Body of pancreas (tissue), 4 donors: ENCODE results near the gene GNB2. TPM values are rescaled to one million over a fixed set of nuclear protein-coding genes. Genes with fewer than 3 reads are reported as not detected.
"Not testable (repeated sequence)": the region's sequence is repeated elsewhere in the genome, so short reads cannot be mapped to it uniquely, and the experiment has no call there.

Experiments used
- ATAC-seq: fragments of 150-250 bp; one replicate; pipeline ENCODE4 v1.9.1; 2016
- DNase-seq, 4 donors: peaks; one replicate each; pipeline ENCODE4 v3.0.0-alpha.2; 2019
- H3K27ac ChIP-seq, 4 donors: fragments of 200-600 bp; sonication (generic); 1 replicate in 3 of 4; 2 replicates in 1 of 4; pipeline versions ENCODE4 v1.5.1 to v1.6.1; 2016 to 2019; ENCODE audit warnings: mild to moderate bottlenecking in 1 of 4, mixed read lengths in 1 of 4, moderate library complexity in 1 of 4
- H3K27me3 ChIP-seq, 2 donors: fragments of 200-600 bp; sonication (generic); one replicate each; pipeline ENCODE4 v1.6.0; 2016; ENCODE audit warnings: mild to moderate bottlenecking in 1 of 2
- H3K36me3 ChIP-seq, 2 donors: fragments of 200-600 bp; sonication (generic); replicated peaks in 1 of 2; 2 replicates each; pipeline ENCODE4 v1.5.1; 2016; ENCODE audit warnings: low read depth in 2 of 2; ENCODE audit not compliant: insufficient read depth in 1 of 2
- H3K4me1 ChIP-seq: fragments of 200-600 bp; sonication (generic); one replicate; pipeline ENCODE4 v1.6.0; 2016
- H3K4me3 ChIP-seq, 2 donors: fragments of 200-600 bp; sonication (generic); 1 replicate in 1 of 2; 2 replicates in 1 of 2; pipeline ENCODE4 v1.5.1; 2016 to 2019
- H3K9me3 ChIP-seq, 3 donors: fragments of 200-600 bp; sonication (generic); 1 replicate in 2 of 3; 2 replicates in 1 of 3; pipeline ENCODE4 v1.5.1; 2016
- POLR2A ChIP-seq, 3 donors: fragments of 450-650 bp; IDR thresholded peaks; one replicate each; pipeline ENCODE4 v1.6.1; 2016; ENCODE audit warnings: antibody characterized with exemption in 3 of 3, mild to moderate bottlenecking in 2 of 3
- WGBS, 2 donors: methylation state at CpG; one replicate each; pipeline ENCODE4 v1.1.5; 2017; 5-methylcytosine and 5-hydroxymethylcytosine counted together
- intact Hi-C: fragments of 100-400 bp; cut with DNase I; formaldehyde crosslinking; loops from one replicate; pipeline ENCODE4 v1.15.1; 2023
- total RNA-seq, 2 donors: library from RNA; depleted of rRNA; stranded (reverse); fragments of >200 nt; gene quantifications; one replicate each; pipeline ENCODE4 v1.1.0, GENCODE V29; 2016
- TF ChIP-seq, protein P1 (sequence below), 7 experiments: fragments of 450-650 bp in 4 of 7; fragments of 200-600 bp in 3 of 7; sonication (generic) in 3 of 7; IDR thresholded peaks; one replicate each; pipeline ENCODE4 v1.5.1; 2016 to 2019; ENCODE audit warnings: antibody characterized with exemption in 7 of 7

GNB2 gene
- total RNA-seq, 2 donors from 2014 or later = 106 to 123 TPM

DNA sequence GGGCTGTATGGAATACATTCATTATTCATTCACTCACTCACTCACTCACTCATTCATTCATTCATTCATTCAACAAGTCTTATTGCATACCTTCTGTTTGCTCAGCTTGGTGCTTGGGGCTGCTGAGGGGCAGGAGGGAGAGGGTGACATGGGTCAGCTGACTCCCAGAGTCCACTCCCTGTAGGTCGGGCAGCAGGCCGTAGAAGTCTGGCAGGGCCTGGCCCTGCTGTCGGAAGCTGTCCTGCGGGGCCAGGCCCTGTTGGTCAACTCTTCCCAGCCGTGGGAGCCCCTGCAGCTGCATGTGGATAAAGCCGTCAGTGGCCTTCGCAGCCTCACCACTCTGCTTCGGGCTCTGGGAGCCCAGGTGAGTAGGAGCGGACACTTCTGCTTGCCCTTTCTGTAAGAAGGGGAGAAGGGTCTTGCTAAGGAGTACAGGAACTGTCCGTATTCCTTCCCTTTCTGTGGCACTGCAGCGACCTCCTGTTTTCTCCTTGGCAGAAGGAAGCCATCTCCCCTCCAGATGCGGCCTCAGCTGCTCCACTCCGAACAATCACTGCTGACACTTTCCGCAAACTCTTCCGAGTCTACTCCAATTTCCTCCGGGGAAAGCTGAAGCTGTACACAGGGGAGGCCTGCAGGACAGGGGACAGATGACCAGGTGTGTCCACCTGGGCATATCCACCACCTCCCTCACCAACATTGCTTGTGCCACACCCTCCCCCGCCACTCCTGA, 49.1 kb downstream of the GNB2 start:
- intact Hi-C loops = no loop called here
- H3K4me1 ChIP-seq = peaks cover 58% of the 10 kb centered on the region
- DNase-seq (peak; percentile 89 to 96 (median 93)), ATAC-seq (peak; percentile 84)
- H3K36me3 ChIP-seq = no peaks in the 10 kb centered on the region
- peak overlapping the region; percentile 77 to 92 (median 82) for H3K27ac ChIP-seq
- 38 to 59% methylated on average over 8 to 17 of the region's 17 CpGs for WGBS, 2 donors
- H3K27me3 ChIP-seq = no peaks in the 10 kb centered on the region
- H3K9me3 ChIP-seq = no peaks in the 10 kb centered on the region
- TF ChIP-seq, protein P1, sequence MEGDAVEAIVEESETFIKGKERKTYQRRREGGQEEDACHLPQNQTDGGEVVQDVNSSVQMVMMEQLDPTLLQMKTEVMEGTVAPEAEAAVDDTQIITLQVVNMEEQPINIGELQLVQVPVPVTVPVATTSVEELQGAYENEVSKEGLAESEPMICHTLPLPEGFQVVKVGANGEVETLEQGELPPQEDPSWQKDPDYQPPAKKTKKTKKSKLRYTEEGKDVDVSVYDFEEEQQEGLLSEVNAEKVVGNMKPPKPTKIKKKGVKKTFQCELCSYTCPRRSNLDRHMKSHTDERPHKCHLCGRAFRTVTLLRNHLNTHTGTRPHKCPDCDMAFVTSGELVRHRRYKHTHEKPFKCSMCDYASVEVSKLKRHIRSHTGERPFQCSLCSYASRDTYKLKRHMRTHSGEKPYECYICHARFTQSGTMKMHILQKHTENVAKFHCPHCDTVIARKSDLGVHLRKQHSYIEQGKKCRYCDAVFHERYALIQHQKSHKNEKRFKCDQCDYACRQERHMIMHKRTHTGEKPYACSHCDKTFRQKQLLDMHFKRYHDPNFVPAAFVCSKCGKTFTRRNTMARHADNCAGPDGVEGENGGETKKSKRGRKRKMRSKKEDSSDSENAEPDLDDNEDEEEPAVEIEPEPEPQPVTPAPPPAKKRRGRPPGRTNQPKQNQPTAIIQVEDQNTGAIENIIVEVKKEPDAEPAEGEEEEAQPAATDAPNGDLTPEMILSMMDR (IDR thresholded peaks at IDR 0.05) = no peak
- peak; percentile 84 to 91 (median 89) for TF ChIP-seq POLR2A (IDR thresholded peaks at IDR 0.05)
- no peak overlapping the region for H3K4me3 ChIP-seq

DNA sequence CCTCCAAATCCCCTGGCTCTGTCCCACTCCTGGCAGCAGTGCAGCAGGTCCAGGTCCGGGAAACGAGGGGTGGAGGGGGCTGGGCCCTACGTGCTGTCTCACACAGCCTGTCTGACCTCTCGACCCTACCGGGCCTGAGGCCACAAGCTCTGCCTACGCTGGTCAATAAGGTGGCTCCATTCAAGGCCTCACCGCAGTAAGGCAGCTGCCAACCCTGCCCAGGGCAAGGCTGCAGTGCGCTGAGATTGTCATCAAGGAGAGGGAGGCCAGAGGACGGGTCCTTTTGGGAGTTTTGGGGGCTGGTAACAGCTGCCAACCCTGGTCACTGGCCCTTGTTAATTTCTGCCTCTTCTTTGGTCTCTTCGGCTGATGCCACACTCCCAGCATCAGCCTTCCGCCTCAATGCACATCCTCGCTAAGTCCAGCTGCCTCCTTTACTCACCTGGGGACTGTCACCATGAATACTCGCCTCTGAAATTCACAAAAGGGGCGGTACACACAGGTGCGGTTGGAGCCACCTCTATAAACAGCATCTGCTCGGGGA, 50.3 kb downstream of the GNB2 start:
- intact Hi-C loops = no loop called here

DNA sequence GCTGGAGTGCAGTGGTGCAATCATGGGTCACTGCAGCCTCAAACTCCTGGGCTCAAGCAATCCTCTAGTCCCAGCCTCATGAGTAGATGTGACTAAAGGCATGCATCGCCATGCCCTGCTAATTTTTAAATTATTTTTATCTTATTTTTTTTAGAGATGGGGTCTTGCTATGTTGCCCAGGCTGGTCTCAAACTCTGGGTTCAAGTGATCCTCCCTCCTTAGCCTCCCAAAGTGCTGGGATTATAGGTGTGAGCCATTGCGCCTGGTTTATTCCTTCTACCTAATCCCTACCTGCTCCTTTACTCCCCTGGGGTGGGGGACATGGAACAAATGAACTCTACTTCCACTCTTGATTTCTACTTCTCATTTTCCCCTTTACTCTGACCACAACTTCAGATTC, 50.8 kb downstream of the GNB2 start:
- DNase-seq, intact Hi-C loops: not testable (repeated sequence)
- 89 to 96% methylated on average over 2 of the region's 2 CpGs for whole genome bisulfite sequencing, 2 donors

More for the DNA sequence above, 50.3 kb downstream of the GNB2 start:
- TF ChIP-seq, protein P1 (IDR thresholded peaks at IDR 0.05) = no peak
- TF ChIP-seq POLR2A (IDR thresholded peaks at IDR 0.05) = no peak
- Histone ChIP-seq H3K27ac (peak overlapping the region; percentile 77 to 92 (median 82)), H3K4me3 (no peak overlapping the region), H3K27me3 (no peaks in the 10 kb centered on the region), H3K36me3 (no peaks in the 10 kb centered on the region), H3K4me1 (peaks cover 58% of the 10 kb centered on the region), H3K9me3 (no peaks in the 10 kb centered on the region)
- DNase-seq = peak; percentile 31 to 47 (median 35)
- no peak for ATAC-seq
- WGBS, 2 donors = 46 to 49% methylated on average over 10 to 16 of the region's 16 CpGs

DNA sequence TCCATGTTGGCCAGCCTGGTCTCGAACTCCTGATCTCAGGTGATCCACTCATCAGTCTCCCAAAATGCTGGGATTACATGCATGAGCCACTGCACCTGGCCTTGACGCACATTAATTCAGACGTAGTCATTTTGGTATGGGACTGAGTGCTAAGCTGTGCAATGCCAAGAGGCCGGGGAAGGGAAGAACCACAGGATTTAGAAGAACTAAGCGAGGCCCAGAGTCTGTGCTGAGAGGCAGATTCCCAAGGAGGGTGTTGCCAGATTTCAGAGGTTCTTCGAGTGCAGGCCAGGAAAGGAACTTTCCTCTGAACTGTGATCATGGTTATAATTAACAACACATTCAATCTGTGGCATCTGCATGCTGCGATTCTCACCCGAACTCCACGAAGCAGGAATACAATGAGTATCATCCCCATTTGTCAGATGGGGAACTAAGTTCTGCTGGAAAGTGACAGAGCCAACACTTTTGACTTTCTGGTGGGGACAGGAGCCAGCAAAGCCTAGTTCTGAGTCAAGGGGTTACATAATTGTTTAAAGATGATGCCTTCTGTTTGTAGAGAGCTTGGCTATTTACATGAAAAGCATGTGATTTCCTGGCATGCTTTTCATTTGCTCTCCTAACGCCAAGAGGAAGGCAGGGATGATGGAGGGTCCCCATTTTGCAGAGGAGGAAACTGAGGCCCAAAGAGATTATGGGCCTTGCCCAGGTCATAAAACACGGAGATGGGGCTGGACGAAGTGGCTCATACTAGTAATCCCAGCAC, 53.6 kb downstream of the GNB2 start:
- Histone ChIP-seq H3K4me1 (peaks cover 37% of the 10 kb centered on the region), H3K36me3 (no peaks in the 10 kb centered on the region), H3K4me3 (no peak overlapping the region), H3K9me3 (no peaks in the 10 kb centered on the region), H3K27ac (no peak overlapping the region), H3K27me3 (no peaks in the 10 kb centered on the region)
- TF ChIP-seq, protein P1 (IDR thresholded peaks at IDR 0.05) = no peak
- no peak for TF ChIP-seq POLR2A (IDR thresholded peaks at IDR 0.05)
- intact Hi-C loops = no loop called here
- DNase-seq = no peak
- WGBS, 2 donors = 68 to 70% methylated on average over 12 of the region's 12 CpGs
- ATAC-seq = no peak

More for the DNA sequence above, 50.8 kb downstream of the GNB2 start:
- H3K27me3 ChIP-seq, ATAC-seq, H3K4me3 ChIP-seq, H3K9me3 ChIP-seq, H3K36me3 ChIP-seq: not testable (repeated sequence)
- Histone ChIP-seq H3K4me1 (peaks cover 58% of the 10 kb centered on the region), H3K27ac (peak overlapping the region; percentile 77 to 92 (median 82))

DNA sequence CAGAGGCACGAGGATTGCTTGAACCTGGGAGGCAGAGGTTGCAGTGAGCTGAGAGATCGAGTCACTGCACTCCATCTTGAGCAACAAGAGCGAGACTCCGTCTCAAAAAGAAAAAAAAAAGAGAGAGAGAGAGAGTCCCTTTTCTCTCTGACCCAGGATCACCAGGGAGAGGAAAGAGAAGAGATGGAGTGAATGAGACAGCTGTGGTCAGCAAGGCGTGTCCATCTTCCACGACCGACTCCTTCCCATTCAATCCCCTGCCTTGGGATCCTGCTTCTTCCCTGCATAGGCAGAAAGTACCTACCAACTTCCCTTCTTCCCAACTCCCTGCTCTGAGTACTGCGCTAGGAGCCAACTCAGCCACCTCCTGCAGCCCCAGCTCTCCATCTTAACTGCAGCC, 54.7 kb downstream of the GNB2 start:
- intact Hi-C loops = no loop called here
- Histone ChIP-seq H3K27me3 (no peaks in the 10 kb centered on the region), H3K4me1 (peaks cover 27% of the 10 kb centered on the region), H3K4me3 (no peak overlapping the region), H3K36me3 (no peaks in the 10 kb centered on the region), H3K27ac (no peak overlapping the region), H3K9me3 (no peaks in the 10 kb centered on the region)
- TF ChIP-seq, protein P1 (IDR thresholded peaks at IDR 0.05) = no peak
- TF ChIP-seq POLR2A (IDR thresholded peaks at IDR 0.05) = no peak
- DNase-seq (no peak), ATAC-seq (no peak)
- 81 to 87% methylated on average over 8 of the region's 8 CpGs for WGBS, 2 donors
